Transverse colon (tissue), 4 donors: ENCODE measurements around the gene SORL1-AS1.
"Not testable (repeated sequence)": the region's sequence is repeated elsewhere in the genome, so short reads cannot be mapped to it uniquely, and the experiment has no call there.

Experiments used
- DNase-seq: peaks from one replicate; pipeline ENCODE4 v3.0.0-alpha.2; 2019
- H3K27ac ChIP-seq, 4 donors: fragments of 200-600 bp; sonication (generic); 2 replicates each; pipeline ENCODE4 v1.5.1; 2016 to 2018; ENCODE audit warnings: inconsistent platforms in 4 of 4
- H3K27me3 ChIP-seq: fragments of 200-600 bp; sonication (generic); 2 replicates; pipeline ENCODE4 v1.5.1; 2017; ENCODE audit warnings: inconsistent platforms
- H3K36me3 ChIP-seq, 4 donors: fragments of 200-600 bp; sonication (generic); 2 replicates each; pipeline ENCODE4 v1.5.1; 2017 to 2019; ENCODE audit warnings: inconsistent platforms in 4 of 4
- H3K4me1 ChIP-seq, 4 donors: fragments of 200-600 bp; sonication (generic); 2 replicates each; pipeline ENCODE4 v1.5.1; 2017 to 2020; ENCODE audit warnings: inconsistent platforms in 4 of 4
- H3K4me3 ChIP-seq, 4 donors: fragments of 200-600 bp; sonication (generic); 1 replicate in 1 of 4; 2 replicates in 3 of 4; pipeline versions ENCODE4 v1.5.1 to v1.6.1; 2017 to 2019; ENCODE audit warnings: inconsistent platforms in 4 of 4
- H3K9me3 ChIP-seq, 2 donors: fragments of 200-600 bp; sonication (generic); 2 replicates each; pipeline ENCODE4 v1.5.1; 2017 to 2019; ENCODE audit warnings: inconsistent platforms in 2 of 2
- EP300 ChIP-seq: sonication (generic); formaldehyde crosslinking; IDR thresholded peaks from one replicate; pipeline ENCODE4 v1.6.1; 2017; ENCODE audit warnings: antibody characterized with exemption, low read depth
- POLR2A ChIP-seq: fragments of 450-650 bp; IDR thresholded peaks from one replicate; pipeline ENCODE4 v1.6.1; 2016; ENCODE audit warnings: antibody characterized with exemption, mild to moderate bottlenecking, moderate library complexity
- POLR2AphosphoS5 ChIP-seq, 3 donors: sonication (generic); formaldehyde crosslinking; IDR thresholded peaks; one replicate each; pipeline ENCODE4 v1.6.1; 2016; ENCODE audit warnings: antibody characterized with exemption in 3 of 3
- WGBS, 2 donors: methylation state at CpG; one replicate each; pipeline ENCODE4 v1.1.5; 2018; ENCODE audit warnings: low coverage in 1 of 2; 5-methylcytosine and 5-hydroxymethylcytosine counted together
- in situ Hi-C, 4 donors: fragments of 200-750 bp; cut with MboI; loops; one replicate each; pipeline versions ENCODE4 v1.15.0 to v1.15.1; 2017; ENCODE audit warnings: low sequenced_read_pairs in 3 of 4, low pct_ligation_motif_present in 1 of 4, low pct_unique_long_range_greater_than_20kb in 1 of 4
- intact Hi-C: fragments of 100-400 bp; cut with DNase I; formaldehyde crosslinking; loops from one replicate; pipeline ENCODE4 v1.15.1; 2023; ENCODE audit warnings: low total_unique reads
- TF ChIP-seq, protein P1 (sequence below), 5 experiments: fragments of 200-600 bp in 3 of 5; fragments of 450-650 bp in 2 of 5; sonication (generic) in 3 of 5; IDR thresholded peaks; 1 replicate in 2 of 5; 2 replicates in 3 of 5; pipeline ENCODE4 v1.5.1; 2016 to 2017; ENCODE audit warnings: antibody characterized with exemption in 5 of 5, inconsistent platforms in 3 of 5, mild to moderate bottlenecking in 2 of 5, moderate library complexity in 1 of 5

The SORL1-AS1 gene

GRCh38 chr11:121483805-121484480, 31.2 kb upstream of the SORL1-AS1 start:
- no peak for DNase-seq
- Histone ChIP-seq H3K27ac (no peak overlapping the region), H3K36me3 (peaks cover 0 to 6% (median 0%) of the 10 kb centered on the region in 4 donors), H3K9me3 (no peaks in the 10 kb centered on the region), H3K27me3 (no peaks in the 10 kb centered on the region), H3K4me1 (peaks cover 0 to 4% (median 0%) of the 10 kb centered on the region in 4 donors), H3K4me3 (no peak overlapping the region)
- TF ChIP-seq, protein P1, sequence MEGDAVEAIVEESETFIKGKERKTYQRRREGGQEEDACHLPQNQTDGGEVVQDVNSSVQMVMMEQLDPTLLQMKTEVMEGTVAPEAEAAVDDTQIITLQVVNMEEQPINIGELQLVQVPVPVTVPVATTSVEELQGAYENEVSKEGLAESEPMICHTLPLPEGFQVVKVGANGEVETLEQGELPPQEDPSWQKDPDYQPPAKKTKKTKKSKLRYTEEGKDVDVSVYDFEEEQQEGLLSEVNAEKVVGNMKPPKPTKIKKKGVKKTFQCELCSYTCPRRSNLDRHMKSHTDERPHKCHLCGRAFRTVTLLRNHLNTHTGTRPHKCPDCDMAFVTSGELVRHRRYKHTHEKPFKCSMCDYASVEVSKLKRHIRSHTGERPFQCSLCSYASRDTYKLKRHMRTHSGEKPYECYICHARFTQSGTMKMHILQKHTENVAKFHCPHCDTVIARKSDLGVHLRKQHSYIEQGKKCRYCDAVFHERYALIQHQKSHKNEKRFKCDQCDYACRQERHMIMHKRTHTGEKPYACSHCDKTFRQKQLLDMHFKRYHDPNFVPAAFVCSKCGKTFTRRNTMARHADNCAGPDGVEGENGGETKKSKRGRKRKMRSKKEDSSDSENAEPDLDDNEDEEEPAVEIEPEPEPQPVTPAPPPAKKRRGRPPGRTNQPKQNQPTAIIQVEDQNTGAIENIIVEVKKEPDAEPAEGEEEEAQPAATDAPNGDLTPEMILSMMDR (IDR thresholded peaks at IDR 0.05): no peak
- TF ChIP-seq EP300: no peak
- no peak for TF ChIP-seq POLR2AphosphoS5 (IDR thresholded peaks at IDR 0.05)
- no peak for TF ChIP-seq POLR2A
- intact Hi-C loops (no loop called here), in situ Hi-C loops (no loop called here)
- WGBS, 2 donors: 83 to 85% methylated on average over 3 to 4 of the region's 4 CpGs

DNA sequence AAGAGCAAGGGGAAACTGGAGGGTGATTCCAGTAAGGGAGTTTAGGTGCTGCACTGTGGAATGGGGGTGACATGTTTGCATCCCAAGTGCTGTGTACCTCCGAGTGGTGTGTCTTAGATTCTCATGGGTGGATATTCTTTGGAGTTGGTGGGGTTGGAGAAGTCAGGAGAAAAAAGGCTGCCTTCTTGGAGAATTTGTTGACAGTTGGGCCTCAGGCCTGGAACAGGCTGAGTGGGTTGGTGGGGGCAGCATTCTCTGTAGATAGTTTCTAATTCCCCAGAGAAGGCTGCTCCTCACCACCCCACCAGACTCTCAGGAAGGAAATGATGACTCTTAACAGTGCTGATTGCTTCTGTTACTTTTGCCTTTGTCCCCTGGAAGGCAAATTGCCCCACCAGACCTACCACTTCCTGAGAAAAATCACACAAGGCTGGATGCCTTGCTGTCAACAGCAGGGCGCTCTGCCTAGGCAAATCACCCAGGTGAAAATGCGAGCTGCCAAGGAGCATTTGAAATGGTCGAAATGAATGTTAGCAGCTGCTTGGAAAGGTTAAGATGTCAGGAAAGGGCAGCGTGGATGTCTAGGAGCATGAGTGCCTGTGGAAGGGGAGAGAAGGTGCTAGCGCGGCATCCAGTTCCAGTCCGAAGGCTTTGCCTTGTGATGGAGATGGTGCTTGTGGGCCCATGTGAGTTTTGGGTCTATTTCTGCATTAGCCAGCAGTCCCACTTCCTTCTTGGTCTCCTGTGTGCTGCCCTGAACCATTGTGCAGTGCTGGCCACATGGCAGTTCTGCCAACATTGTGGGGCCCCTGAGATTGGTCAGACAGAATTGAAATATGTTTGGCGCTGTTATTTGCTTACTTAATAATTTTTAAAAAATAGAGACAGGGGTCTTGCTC, 29.7 kb upstream of the SORL1-AS1 start:
- WGBS, 2 donors: 77 to 86% methylated on average over 3 to 9 of the region's 9 CpGs
- no peak for TF ChIP-seq POLR2A
- TF ChIP-seq EP300: no peak
- TF ChIP-seq, protein P1 (IDR thresholded peaks at IDR 0.05): no peak
- no peak for TF ChIP-seq POLR2AphosphoS5 (IDR thresholded peaks at IDR 0.05)
- no peak overlapping the region for H3K4me3 ChIP-seq
- DNase-seq: peak; percentile 24
- no peaks in the 10 kb centered on the region for H3K36me3 ChIP-seq
- no peaks in the 10 kb centered on the region for H3K27me3 ChIP-seq
- in situ Hi-C loops (no loop called here), intact Hi-C loops (no loop called here)
- peaks cover 0 to 4% (median 0%) of the 10 kb centered on the region in 4 donors for H3K4me1 ChIP-seq
- peak overlapping the region in 2 of 4 donors; percentile 30 to 38 for H3K27ac ChIP-seq
- H3K9me3 ChIP-seq: no peaks in the 10 kb centered on the region

DNA sequence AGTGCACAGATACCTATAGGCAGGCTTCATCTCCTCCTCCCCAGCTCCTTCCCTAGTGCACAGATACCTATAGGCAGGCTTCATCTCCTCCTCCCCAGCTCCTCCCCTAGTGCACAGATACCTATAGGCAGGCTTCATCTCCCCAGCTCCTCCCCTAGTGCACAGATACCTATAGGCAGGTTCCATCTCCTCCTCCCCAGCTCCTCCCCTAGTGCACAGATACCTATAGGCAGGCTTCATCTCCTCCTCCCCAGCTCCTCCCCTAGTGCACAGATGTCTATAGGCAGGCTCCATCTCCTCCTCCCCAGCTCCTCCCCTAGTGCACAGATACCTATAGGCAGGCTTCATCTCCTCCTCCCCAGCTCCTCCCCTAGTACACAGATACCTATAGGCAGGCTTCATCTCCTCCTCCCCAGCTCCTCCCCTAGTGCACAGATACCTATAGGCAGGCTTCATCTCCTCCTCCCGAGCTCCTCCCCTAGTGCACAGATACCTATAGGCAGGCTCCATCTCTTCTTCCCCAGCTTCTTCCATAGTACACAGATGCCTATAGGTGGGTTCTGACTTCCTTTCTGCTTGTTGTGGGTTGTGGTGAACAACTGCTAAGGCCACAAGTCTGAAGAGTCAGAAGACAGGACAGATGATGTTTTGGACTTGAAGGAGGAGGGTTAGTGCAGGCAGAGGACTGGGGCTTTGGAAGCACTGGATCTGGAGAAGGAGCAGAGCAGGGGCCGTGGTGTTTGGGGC, 28.9 kb upstream of the SORL1-AS1 start:
- H3K27me3 ChIP-seq, intact Hi-C loops, in situ Hi-C loops, H3K36me3 ChIP-seq, DNase-seq, H3K9me3 ChIP-seq, H3K4me3 ChIP-seq, H3K4me1 ChIP-seq: not testable (repeated sequence)
- H3K27ac ChIP-seq: peak overlapping the region in 1 of 4 donors; percentile 30
- WGBS, 2 donors: 73 to 85% methylated on average over 1 to 2 of the region's 2 CpGs

DNA sequence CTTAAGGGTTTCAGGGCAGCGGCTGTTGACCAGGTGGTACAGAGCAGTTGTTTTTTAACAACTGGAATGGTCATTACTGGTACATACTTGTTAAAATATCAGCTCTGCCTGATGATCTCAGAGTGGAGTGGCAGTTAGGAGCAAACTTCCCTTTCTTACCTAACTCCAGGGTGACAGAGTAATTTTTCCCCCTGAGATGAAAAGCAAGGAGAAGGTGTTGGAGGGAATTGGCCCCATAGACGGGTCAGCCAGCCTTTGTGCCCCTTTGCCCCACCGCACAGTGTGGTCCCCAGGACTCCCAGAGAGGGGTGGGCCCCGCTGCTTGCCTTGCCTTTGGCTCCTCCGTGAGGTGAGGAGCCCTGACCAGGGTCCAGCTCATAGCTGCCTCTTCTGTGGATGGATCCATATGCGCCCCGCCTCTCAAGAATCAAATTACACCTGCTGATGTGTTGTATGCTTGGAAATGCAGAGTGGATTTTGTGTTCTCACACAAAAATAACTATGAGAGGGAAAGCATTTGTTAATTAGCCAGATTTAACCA, 27.0 kb upstream of the SORL1-AS1 start:
- H3K36me3 ChIP-seq: no peaks in the 10 kb centered on the region
- H3K4me1 ChIP-seq: peaks cover 0 to 15% (median 3%) of the 10 kb centered on the region in 4 donors
- H3K9me3 ChIP-seq: no peaks in the 10 kb centered on the region
- DNase-seq: no peak
- no peak for TF ChIP-seq EP300
- no peak for TF ChIP-seq POLR2AphosphoS5 (IDR thresholded peaks at IDR 0.05)
- TF ChIP-seq, protein P1 (IDR thresholded peaks at IDR 0.05): no peak
- no peak for TF ChIP-seq POLR2A
- no peaks in the 10 kb centered on the region for H3K27me3 ChIP-seq
- no peak overlapping the region for H3K4me3 ChIP-seq
- in situ Hi-C loops (no loop called here), intact Hi-C loops (no loop called here)
- 91 to 100% methylated on average over 1 to 7 of the region's 7 CpGs for WGBS, 2 donors
- H3K27ac ChIP-seq: no peak overlapping the region
